Body of pancreas (tissue), 4 donors: ENCODE data around the gene DAAM1. TPM values are rescaled to one million over a fixed set of nuclear protein-coding genes. Genes with fewer than 3 reads are reported as not detected.
A peak's percentile ranks its signal among the peaks of the same experiment; 100 is the strongest.

Source experiments
- ATAC-seq: fragments of 150-250 bp; one replicate; pipeline ENCODE4 v1.9.1; 2016
- DNase-seq, 4 donors: peaks; one replicate each; pipeline ENCODE4 v3.0.0-alpha.2; 2019
- H3K27ac ChIP-seq, 4 donors: fragments of 200-600 bp; sonication (generic); 1 replicate in 3 of 4; 2 replicates in 1 of 4; pipeline versions ENCODE4 v1.5.1 to v1.6.1; 2016 to 2019; ENCODE audit warnings: mild to moderate bottlenecking in 1 of 4, mixed read lengths in 1 of 4, moderate library complexity in 1 of 4
- H3K27me3 ChIP-seq, 2 donors: fragments of 200-600 bp; sonication (generic); one replicate each; pipeline ENCODE4 v1.6.0; 2016; ENCODE audit warnings: mild to moderate bottlenecking in 1 of 2
- H3K36me3 ChIP-seq, 2 donors: fragments of 200-600 bp; sonication (generic); replicated peaks in 1 of 2; 2 replicates each; pipeline ENCODE4 v1.5.1; 2016; ENCODE audit warnings: low read depth in 2 of 2; ENCODE audit not compliant: insufficient read depth in 1 of 2
- H3K4me1 ChIP-seq: fragments of 200-600 bp; sonication (generic); one replicate; pipeline ENCODE4 v1.6.0; 2016
- H3K4me3 ChIP-seq, 2 donors: fragments of 200-600 bp; sonication (generic); 1 replicate in 1 of 2; 2 replicates in 1 of 2; pipeline ENCODE4 v1.5.1; 2016 to 2019
- H3K9me3 ChIP-seq, 3 donors: fragments of 200-600 bp; sonication (generic); 1 replicate in 2 of 3; 2 replicates in 1 of 3; pipeline ENCODE4 v1.5.1; 2016
- POLR2A ChIP-seq, 3 donors: fragments of 450-650 bp; IDR thresholded peaks; one replicate each; pipeline ENCODE4 v1.6.1; 2016; ENCODE audit warnings: antibody characterized with exemption in 3 of 3, mild to moderate bottlenecking in 2 of 3
- WGBS, 2 donors: methylation state at CpG; one replicate each; pipeline ENCODE4 v1.1.5; 2017; 5-methylcytosine and 5-hydroxymethylcytosine counted together
- intact Hi-C: fragments of 100-400 bp; cut with DNase I; formaldehyde crosslinking; loops from one replicate; pipeline ENCODE4 v1.15.1; 2023
- total RNA-seq, 2 donors: library from RNA; depleted of rRNA; stranded (reverse); fragments of >200 nt; gene quantifications; one replicate each; pipeline ENCODE4 v1.1.0, GENCODE V29; 2016
- TF ChIP-seq, protein P1 (sequence below), 7 experiments: fragments of 450-650 bp in 4 of 7; fragments of 200-600 bp in 3 of 7; sonication (generic) in 3 of 7; IDR thresholded peaks; one replicate each; pipeline ENCODE4 v1.5.1; 2016 to 2019; ENCODE audit warnings: antibody characterized with exemption in 7 of 7

The DAAM1 gene
- total RNA-seq, 2 donors from 2014 or later: 16.9 to 42.5 TPM

DNA sequence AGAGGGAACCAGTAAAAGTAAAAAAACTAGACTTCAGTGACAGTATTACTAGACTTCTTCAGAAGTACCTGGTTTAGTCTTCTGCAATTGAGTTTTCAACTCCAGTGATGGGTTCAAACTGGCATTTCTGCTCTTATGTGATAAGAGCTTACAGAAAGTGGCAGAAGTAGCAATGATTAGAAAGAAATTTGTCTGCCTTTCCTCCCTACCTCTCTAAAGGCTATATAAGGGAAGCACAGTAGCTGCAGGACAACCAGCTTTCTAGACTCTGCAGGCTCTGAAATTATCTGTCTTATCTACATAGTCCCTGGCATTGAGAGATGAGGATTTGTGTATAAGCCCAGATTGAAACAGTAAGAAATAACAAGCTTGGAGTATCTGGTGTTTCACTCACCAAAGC, 107.5 kb downstream of the DAAM1 start:
- Histone ChIP-seq H3K27me3 (no peaks in the 10 kb centered on the region), H3K27ac (no peak overlapping the region), H3K36me3 (no peaks in the 10 kb centered on the region), H3K4me1 (peaks cover 25% of the 10 kb centered on the region), H3K9me3 (no peaks in the 10 kb centered on the region), H3K4me3 (no peak overlapping the region)
- ATAC-seq (no peak), DNase-seq (no peak)
- intact Hi-C loops: no loop called here
- TF ChIP-seq, protein P1, sequence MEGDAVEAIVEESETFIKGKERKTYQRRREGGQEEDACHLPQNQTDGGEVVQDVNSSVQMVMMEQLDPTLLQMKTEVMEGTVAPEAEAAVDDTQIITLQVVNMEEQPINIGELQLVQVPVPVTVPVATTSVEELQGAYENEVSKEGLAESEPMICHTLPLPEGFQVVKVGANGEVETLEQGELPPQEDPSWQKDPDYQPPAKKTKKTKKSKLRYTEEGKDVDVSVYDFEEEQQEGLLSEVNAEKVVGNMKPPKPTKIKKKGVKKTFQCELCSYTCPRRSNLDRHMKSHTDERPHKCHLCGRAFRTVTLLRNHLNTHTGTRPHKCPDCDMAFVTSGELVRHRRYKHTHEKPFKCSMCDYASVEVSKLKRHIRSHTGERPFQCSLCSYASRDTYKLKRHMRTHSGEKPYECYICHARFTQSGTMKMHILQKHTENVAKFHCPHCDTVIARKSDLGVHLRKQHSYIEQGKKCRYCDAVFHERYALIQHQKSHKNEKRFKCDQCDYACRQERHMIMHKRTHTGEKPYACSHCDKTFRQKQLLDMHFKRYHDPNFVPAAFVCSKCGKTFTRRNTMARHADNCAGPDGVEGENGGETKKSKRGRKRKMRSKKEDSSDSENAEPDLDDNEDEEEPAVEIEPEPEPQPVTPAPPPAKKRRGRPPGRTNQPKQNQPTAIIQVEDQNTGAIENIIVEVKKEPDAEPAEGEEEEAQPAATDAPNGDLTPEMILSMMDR (IDR thresholded peaks at IDR 0.05): no peak
- TF ChIP-seq POLR2A (IDR thresholded peaks at IDR 0.05): no peak

GRCh38 chr14:59296508-59296907, 108.0 kb downstream of the DAAM1 start:
- Histone ChIP-seq H3K4me1 (peaks cover 25% of the 10 kb centered on the region), H3K4me3 (no peak overlapping the region), H3K27me3 (no peaks in the 10 kb centered on the region), H3K36me3 (no peaks in the 10 kb centered on the region), H3K27ac (no peak overlapping the region), H3K9me3 (no peaks in the 10 kb centered on the region)
- intact Hi-C loops: no loop called here
- no peak for ATAC-seq
- TF ChIP-seq, protein P1 (IDR thresholded peaks at IDR 0.05): no peak
- no peak for TF ChIP-seq POLR2A (IDR thresholded peaks at IDR 0.05)
- DNase-seq: no peak
- 64 to 83% methylated on average over 2 of the region's 2 CpGs for WGBS, 2 donors

- Histone ChIP-seq H3K4me3 (no peak overlapping the region), H3K27me3 (no peaks in the 10 kb centered on the region), H3K4me1 (peaks cover 25% of the 10 kb centered on the region), H3K9me3 (no peaks in the 10 kb centered on the region), H3K27ac (no peak overlapping the region), H3K36me3 (no peaks in the 10 kb centered on the region)
- peak; percentile 38 for ATAC-seq
- intact Hi-C loops: no loop called here
- peak in 1 of 4 donors; percentile 8 for DNase-seq
- WGBS, 2 donors: 46 to 51% methylated on average over 5 of the region's 5 CpGs
- TF ChIP-seq, protein P1 (IDR thresholded peaks at IDR 0.05): no peak
- TF ChIP-seq POLR2A (IDR thresholded peaks at IDR 0.05): no peak
Observed at GRCh38 chr14:59297071-59297776, 108.8 kb downstream of the DAAM1 start.

DNA sequence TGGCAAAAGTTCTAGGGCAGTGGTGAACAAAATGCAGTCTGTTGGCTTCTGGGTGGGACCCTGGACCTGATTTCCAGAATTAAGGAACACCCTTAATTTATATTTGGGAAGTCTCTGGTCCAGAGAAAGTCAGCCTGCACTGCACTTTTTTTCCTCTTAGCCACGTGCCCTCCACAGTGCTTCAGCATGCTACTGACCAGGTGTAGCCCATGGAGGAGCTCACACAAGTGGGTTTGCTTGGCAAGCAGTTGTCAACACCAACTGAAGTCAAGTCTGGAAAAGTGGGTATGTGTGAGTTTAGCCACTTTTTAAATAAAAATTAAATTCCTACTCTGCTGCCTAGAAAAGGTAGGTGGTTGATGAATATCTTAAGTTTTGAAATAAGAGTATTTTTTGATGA, 111.3 kb downstream of the DAAM1 start:
- H3K4me1 ChIP-seq: peaks cover 15% of the 10 kb centered on the region
- DNase-seq: no peak

More for the DNA sequence above, 111.3 kb downstream of the DAAM1 start:
- no peaks in the 10 kb centered on the region for H3K9me3 ChIP-seq
- H3K4me3 ChIP-seq: no peak overlapping the region
- no peaks in the 10 kb centered on the region for H3K36me3 ChIP-seq
- H3K27me3 ChIP-seq: no peaks in the 10 kb centered on the region
- WGBS, 2 donors: 75 to 89% methylated on average over 1 of the region's 1 CpG
- TF ChIP-seq, protein P1 (IDR thresholded peaks at IDR 0.05): no peak
- TF ChIP-seq POLR2A (IDR thresholded peaks at IDR 0.05): no peak
- H3K27ac ChIP-seq: no peak overlapping the region
- ATAC-seq: no peak
- intact Hi-C loops: no loop called here
